Activated naive CD8-positive, alpha-beta T cell treated with anti-CD3 and anti-CD28 coated beads for 36 hours (primary cell): ENCODE data around the gene ARL3. TPM values are rescaled to one million over a fixed set of nuclear protein-coding genes. Genes with fewer than 3 reads are reported as not detected.

Source experiments
- DNase-seq: peaks from one replicate; pipeline ENCODE4 v3.0.0; 2021
- H3K27ac Mint-ChIP-seq: one replicate; pipeline ENCODE4 v1.8.0; 2022; ENCODE audit warnings: mild to moderate bottlenecking, moderate library complexity, mixed read lengths
- H3K27me3 Mint-ChIP-seq: one replicate; pipeline ENCODE4 v1.8.0; 2022; ENCODE audit warnings: mild to moderate bottlenecking, mixed read lengths
- H3K36me3 Mint-ChIP-seq: one replicate; pipeline ENCODE4 v1.8.0; 2021; ENCODE audit warnings: mild to moderate bottlenecking, mixed read lengths
- H3K4me1 Mint-ChIP-seq: one replicate; pipeline ENCODE4 v1.8.0; 2021; ENCODE audit warnings: mixed read lengths
- H3K4me3 Mint-ChIP-seq: one replicate; pipeline ENCODE4 v1.8.0; 2022; ENCODE audit warnings: mild to moderate bottlenecking, moderate library complexity, mixed read lengths
- H3K9me3 Mint-ChIP-seq: one replicate; pipeline ENCODE4 v1.8.0; 2022; ENCODE audit warnings: mixed read lengths
- total RNA-seq, 2 experiments: library from RNA; stranded (reverse); gene quantifications; one replicate each; pipeline ENCODE4 v1.2.3, GENCODE V29; 2021

ARL3 gene
- total RNA-seq, 2 experiments from 2014 or later, result 5.7 to 6.2 TPM

DNA sequence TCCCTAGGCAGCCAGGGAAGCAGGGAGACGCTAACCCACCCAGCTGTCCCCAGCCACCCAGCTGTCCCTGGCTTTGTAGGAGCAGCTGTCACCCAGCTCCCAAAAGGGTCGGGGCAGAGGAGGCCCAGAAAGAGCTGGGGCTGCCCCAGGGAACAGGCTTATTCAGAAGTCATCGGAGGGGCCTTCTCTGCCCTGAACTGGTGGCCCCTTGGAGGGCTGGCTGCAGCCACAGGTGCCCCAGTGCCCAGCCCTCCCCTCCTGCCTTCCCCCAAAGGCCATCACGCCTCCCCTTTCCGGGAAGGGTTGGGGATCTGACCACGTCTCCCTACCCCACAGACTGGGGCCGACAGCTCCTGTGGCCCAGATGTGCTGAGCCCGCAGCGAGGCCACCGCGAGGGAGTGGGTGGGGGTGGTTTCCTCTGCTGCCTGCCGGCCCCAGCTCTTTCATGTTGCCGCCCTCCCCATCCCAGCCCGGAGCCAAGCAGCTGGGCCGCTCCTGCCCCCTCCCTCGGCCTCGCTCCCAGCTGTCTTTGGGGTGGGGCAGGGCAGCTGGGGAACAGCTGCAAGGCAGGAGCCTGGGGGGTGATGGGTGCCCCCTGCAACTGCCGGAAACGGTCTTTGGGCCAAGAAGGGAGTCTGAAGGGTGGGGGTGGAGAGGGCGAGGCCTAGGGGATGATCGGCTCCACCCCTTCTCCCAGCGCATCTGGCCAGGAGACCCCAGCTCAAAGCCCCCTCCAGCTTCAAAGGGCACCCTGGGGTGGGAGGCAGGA lies 53.1 kb downstream of the ARL3 start:
- peak; percentile 83 for DNase-seq
- Mint-ChIP-seq H3K4me3 (peak overlapping the region; percentile 67), H3K27me3 (no peaks in the 10 kb centered on the region), H3K9me3 (no peaks in the 10 kb centered on the region), H3K27ac (peak overlapping the region; percentile 78), H3K4me1 (peaks cover 45% of the 10 kb centered on the region), H3K36me3 (peaks cover 2% of the 10 kb centered on the region)

DNA sequence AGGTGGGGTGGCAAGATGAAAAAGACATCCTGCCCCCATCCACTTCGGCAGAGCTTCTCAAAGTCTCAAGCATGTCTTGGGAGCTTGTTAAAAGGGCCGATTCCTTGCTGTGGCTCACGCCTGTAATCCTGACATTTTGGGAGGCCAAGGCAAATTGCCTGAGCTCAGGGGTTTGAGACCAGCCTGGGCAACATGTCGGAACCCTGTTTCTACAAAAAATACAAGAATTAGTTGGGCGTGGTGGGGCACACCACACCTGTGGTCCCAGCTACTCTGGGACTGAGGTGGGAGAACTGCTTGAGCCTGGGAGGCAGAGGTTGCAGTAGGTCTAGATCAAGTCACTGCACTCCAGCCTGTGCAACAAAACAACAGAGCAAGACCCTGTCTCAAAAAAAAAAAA lies 55.4 kb downstream of the ARL3 start:
- Mint-ChIP-seq H3K27ac (peak overlapping the region; percentile 66), H3K27me3 (no peaks in the 10 kb centered on the region), H3K9me3 (no peaks in the 10 kb centered on the region), H3K4me1 (peaks cover 52% of the 10 kb centered on the region), H3K36me3 (peaks cover 11% of the 10 kb centered on the region), H3K4me3 (no peak overlapping the region)
- DNase-seq, result no peak

DNA sequence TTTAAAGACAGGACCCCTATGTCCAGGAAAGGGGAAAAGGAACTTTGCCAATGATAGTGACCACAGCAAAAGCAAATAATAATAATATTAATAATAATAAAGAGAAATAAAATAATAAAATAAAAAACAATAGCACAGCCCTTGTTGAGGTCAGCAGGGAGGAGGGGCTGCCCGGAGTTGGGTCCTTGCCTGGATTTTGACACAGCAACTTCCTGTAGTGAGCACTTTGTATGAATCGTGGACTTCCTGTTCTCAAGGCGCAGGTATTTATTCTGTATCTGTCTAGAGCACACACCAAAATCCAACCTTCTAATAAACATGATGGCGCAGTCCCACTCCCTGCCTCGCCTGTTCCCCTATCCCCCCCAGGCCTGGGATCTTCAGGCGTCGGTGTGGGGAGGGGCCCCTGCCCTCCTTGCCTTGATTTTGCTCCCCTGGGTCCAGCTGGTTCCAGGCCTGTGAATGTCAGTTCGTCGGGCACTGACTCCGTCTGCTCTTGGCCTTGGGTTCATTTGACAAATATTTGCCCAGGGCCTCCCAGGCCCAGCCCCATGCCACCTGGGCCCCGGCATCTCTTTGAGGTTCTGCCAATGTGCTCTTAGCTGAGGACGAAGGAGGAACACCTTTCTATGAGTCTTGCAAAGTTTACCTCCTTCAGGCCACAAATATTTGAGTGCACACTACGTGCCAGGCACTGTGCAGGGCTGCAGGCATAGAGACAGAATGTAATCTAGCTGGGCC lies 56.0 kb downstream of the ARL3 start:
- Mint-ChIP-seq H3K4me1 (peaks cover 58% of the 10 kb centered on the region), H3K27me3 (no peaks in the 10 kb centered on the region), H3K4me3 (no peak overlapping the region), H3K36me3 (peaks cover 17% of the 10 kb centered on the region), H3K9me3 (no peaks in the 10 kb centered on the region), H3K27ac (peak overlapping the region; percentile 66)
- no peak for DNase-seq

DNA sequence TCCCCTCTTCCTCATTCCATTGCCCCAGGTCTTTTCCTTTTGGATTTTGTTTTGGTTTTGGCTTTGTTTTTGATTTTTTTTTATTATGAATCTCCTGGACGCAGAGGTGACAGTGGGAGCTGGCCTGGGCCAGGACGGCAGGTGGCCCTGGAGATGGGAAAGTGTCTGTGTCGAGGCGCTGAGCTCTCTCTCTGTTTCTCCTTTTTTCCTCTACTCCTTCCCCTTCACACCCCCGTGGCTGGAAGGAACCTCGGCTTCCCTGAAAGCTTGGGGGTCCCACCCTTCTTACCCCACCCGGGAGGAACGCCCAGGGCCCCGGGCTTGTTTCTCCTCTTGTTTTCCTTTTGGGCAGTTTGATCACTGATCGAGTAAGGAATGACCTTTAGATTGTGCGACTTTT lies 56.7 kb downstream of the ARL3 start:
- Mint-ChIP-seq H3K9me3 (no peaks in the 10 kb centered on the region), H3K36me3 (peaks cover 24% of the 10 kb centered on the region), H3K4me1 (peaks cover 61% of the 10 kb centered on the region), H3K27ac (no peak overlapping the region), H3K4me3 (no peak overlapping the region), H3K27me3 (no peaks in the 10 kb centered on the region)
- DNase-seq, result no peak

- no peaks in the 10 kb centered on the region for H3K9me3 Mint-ChIP-seq
- no peak overlapping the region for H3K27ac Mint-ChIP-seq
- H3K27me3 Mint-ChIP-seq, result no peaks in the 10 kb centered on the region
- H3K4me1 Mint-ChIP-seq, result peaks cover 62% of the 10 kb centered on the region
- H3K36me3 Mint-ChIP-seq, result peaks cover 25% of the 10 kb centered on the region
- no peak for DNase-seq
- H3K4me3 Mint-ChIP-seq, result no peak overlapping the region
Measured at GRCh38 chr10:102656791-102657371, 57.3 kb downstream of the ARL3 start.

- Mint-ChIP-seq H3K27me3 (no peaks in the 10 kb centered on the region), H3K27ac (no peak overlapping the region), H3K4me1 (peaks cover 63% of the 10 kb centered on the region), H3K4me3 (no peak overlapping the region), H3K9me3 (no peaks in the 10 kb centered on the region), H3K36me3 (peaks cover 25% of the 10 kb centered on the region)
- DNase-seq, result no peak
Measured at GRCh38 chr10:102656026-102656425, 58.2 kb downstream of the ARL3 start.

GRCh38 chr10:102654969-102655368 lies 59.2 kb downstream of the ARL3 start:
- Mint-ChIP-seq H3K36me3 (peaks cover 27% of the 10 kb centered on the region), H3K4me1 (peaks cover 65% of the 10 kb centered on the region), H3K27ac (peak overlapping the region; percentile 16), H3K4me3 (no peak overlapping the region), H3K27me3 (no peaks in the 10 kb centered on the region), H3K9me3 (no peaks in the 10 kb centered on the region)
- no peak for DNase-seq

DNA sequence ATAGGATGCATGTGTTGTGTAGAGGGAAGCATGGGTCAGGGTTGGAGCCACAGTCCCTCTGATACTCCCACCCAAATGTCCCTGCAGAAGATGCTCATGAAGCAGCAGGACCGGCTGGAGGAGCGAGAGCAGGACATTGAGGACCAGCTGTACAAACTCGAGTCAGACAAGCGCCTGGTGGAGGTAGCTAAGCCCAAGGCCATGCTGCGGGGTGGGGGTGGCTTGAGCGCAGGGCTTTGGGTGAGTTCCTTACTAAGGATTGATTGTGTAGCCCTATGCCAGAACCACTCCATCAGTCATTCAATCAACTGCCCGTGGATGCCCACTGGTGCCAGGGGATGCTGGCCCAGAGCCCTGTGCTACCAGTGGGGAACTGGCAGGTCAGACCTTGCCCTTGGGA lies 59.6 kb downstream of the ARL3 start:
- H3K4me3 Mint-ChIP-seq, result no peak overlapping the region
- H3K9me3 Mint-ChIP-seq, result no peaks in the 10 kb centered on the region
- H3K27ac Mint-ChIP-seq, result peak overlapping the region; percentile 56
- H3K27me3 Mint-ChIP-seq, result no peaks in the 10 kb centered on the region
- no peak for DNase-seq
- H3K36me3 Mint-ChIP-seq, result peaks cover 27% of the 10 kb centered on the region
- peaks cover 66% of the 10 kb centered on the region for H3K4me1 Mint-ChIP-seq

GRCh38 chr10:102653060-102653459 lies 61.1 kb downstream of the ARL3 start:
- H3K9me3 Mint-ChIP-seq, result no peaks in the 10 kb centered on the region
- no peak for DNase-seq
- H3K4me1 Mint-ChIP-seq, result peaks cover 66% of the 10 kb centered on the region
- H3K27me3 Mint-ChIP-seq, result no peaks in the 10 kb centered on the region
- H3K27ac Mint-ChIP-seq, result peak overlapping the region; percentile 75
- no peak overlapping the region for H3K4me3 Mint-ChIP-seq
- H3K36me3 Mint-ChIP-seq, result peaks cover 32% of the 10 kb centered on the region

GRCh38 chr10:102652170-102652916 lies 61.9 kb downstream of the ARL3 start:
- Mint-ChIP-seq H3K4me3 (peak overlapping the region; percentile 57), H3K27ac (peak overlapping the region; percentile 91)
- DNase-seq, result no peak

DNA sequence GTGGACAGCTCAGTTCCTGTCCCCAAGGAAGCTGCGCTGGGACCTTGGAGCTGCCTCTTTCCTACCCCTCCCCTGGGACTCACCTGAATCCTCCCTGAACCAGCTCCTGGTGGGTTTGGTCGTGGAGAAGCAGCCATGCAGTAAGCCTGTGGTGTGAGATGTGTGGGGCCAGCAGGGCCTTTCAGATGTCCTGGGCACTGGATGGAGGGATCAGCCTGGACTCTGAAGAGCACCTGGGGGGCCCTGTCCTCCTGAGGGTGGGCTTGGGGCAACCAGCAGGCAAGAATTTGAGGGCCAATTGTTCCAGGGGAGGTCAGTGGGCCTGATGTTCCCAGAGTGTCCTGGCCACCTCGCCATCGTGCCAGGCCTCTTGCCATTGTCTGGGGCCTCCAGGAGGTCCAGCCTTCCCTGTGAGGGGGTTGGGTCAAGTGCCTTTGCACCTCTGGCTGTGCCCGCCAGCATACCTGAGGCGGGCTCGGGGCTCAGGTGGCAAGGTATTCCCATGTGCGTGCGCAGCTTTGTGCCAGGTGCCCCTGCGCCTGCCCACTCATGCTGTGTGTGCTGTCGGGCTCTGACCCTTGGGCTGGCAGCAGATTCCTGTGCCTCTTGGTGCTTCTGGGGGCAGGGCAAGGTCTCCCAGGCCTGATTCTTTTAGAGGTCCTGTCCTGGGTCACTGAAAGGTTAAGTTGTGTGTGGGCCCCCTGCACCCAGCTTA lies 62.6 kb downstream of the ARL3 start:
- no peaks in the 10 kb centered on the region for H3K27me3 Mint-ChIP-seq

More at GRCh38 chr10:102652170-102652916, 61.9 kb downstream of the ARL3 start:
- H3K9me3 Mint-ChIP-seq, result no peaks in the 10 kb centered on the region
- H3K4me1 Mint-ChIP-seq, result peaks cover 68% of the 10 kb centered on the region
- no peaks in the 10 kb centered on the region for H3K27me3 Mint-ChIP-seq
- H3K36me3 Mint-ChIP-seq, result peaks cover 31% of the 10 kb centered on the region

DNA sequence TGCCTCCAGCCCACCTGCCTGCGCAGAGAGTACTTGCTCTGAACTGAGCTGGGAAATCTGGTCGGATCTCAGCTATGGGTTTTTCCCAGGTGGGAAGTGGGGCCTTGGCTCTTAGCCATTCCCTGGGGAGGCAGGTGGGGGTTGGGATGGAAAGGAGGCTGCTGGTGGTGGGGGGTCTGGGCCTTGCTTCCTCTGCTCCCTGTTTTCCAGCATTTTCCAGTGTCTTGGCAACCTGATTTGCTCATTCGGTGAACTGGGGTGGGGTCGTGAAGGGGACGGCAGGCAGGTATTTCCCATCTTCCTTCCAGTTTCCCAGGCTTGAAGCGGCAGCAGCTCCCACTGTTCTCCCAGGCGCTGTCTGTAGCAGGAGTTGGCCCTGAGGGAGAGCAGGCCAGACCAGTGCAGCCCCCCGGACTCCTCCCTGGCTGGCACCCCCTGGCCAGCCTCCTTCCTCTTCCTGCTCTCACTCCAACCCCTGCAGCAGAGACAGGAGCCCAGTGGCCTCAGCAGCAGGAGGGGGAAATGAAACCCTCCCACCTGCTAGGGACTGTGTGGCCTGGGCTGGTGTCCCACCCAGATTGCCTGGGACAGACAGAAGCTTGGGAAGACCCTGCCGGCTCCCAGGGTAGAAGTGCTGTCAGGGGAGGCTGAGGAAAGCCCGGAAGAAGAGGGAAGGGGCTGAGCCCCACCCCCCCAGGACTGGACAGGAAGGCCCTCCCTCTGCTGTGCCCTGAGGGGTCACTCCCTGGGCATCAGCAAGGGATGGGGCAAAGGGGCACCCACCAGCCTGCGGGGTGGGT lies 63.3 kb downstream of the ARL3 start:
- Mint-ChIP-seq H3K4me1 (peaks cover 80% of the 10 kb centered on the region), H3K9me3 (no peaks in the 10 kb centered on the region), H3K4me3 (peak overlapping the region; percentile 37), H3K27ac (peak overlapping the region; percentile 91), H3K36me3 (peaks cover 37% of the 10 kb centered on the region), H3K27me3 (no peaks in the 10 kb centered on the region)
- DNase-seq, result no peak

More for the DNA sequence above, 62.6 kb downstream of the ARL3 start:
- Mint-ChIP-seq H3K9me3 (no peaks in the 10 kb centered on the region), H3K4me1 (peaks cover 75% of the 10 kb centered on the region), H3K4me3 (peak overlapping the region; percentile 57), H3K36me3 (peaks cover 34% of the 10 kb centered on the region), H3K27ac (peak overlapping the region; percentile 91)
- no peak for DNase-seq

DNA sequence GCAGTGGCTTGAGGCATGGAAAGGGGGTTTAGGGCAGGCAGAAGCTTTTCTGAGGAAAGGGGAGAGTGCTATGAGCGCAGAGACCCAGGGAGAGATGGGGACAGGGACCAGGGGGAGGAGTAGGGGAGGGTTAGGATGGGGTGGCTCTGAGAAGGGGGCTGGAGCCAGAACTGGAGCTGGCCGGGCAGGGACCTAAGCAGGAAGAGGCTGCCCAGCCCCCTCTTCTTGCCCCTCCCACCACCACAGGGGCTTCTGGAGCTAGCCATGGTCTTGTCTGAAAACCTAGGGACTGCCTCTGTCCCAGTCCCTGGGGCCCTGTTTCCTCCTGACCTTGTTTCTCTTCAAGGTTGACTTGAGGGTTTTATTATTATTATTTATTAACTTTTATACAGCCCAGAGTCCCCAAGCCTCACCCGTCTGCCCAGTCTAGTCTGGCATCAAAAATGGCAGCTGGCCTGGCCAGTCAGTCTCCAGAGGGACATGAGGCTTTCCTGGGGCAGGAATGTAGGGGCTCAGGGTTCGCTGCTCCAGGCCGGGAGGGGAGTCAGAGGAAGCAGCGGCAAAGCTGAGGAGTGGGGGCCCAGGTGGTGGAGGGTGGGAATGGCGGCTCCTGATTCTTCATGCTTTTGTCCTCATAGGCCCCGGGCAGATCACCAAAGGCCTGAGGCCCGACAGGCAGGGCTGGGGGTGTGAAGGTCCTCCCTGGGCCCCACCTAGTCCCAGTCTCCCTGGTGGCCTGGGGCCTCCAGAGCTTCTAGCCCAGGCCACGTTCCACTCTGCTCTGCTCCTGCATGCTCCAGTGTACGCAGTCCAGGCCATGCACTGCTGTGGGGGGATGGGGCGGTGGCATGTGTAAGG lies 64.2 kb downstream of the ARL3 start:
- H3K27ac Mint-ChIP-seq, result peak overlapping the region; percentile 91
- H3K4me3 Mint-ChIP-seq, result peak overlapping the region; percentile 16
- peaks cover 37% of the 10 kb centered on the region for H3K36me3 Mint-ChIP-seq
- peaks cover 78% of the 10 kb centered on the region for H3K4me1 Mint-ChIP-seq
- no peak for DNase-seq
- no peaks in the 10 kb centered on the region for H3K27me3 Mint-ChIP-seq
- no peaks in the 10 kb centered on the region for H3K9me3 Mint-ChIP-seq
